Transverse colon (tissue), 3 donors: ENCODE results near the gene ZBTB46.

Experiments used
- CTCF ChIP-seq, 5 experiments: fragments of 200-600 bp in 3 of 5; fragments of 450-650 bp in 2 of 5; sonication (generic) in 3 of 5; IDR thresholded peaks; 1 replicate in 2 of 5; 2 replicates in 3 of 5; pipeline ENCODE4 v1.5.1; 2016 to 2017; ENCODE audit warnings: antibody characterized with exemption in 5 of 5, inconsistent platforms in 3 of 5, mild to moderate bottlenecking in 2 of 5, moderate library complexity in 1 of 5
- EP300 ChIP-seq: sonication (generic); formaldehyde crosslinking; IDR thresholded peaks from one replicate; pipeline ENCODE4 v1.6.1; 2017; ENCODE audit warnings: antibody characterized with exemption, low read depth
- POLR2A ChIP-seq: fragments of 450-650 bp; IDR thresholded peaks from one replicate; pipeline ENCODE4 v1.6.1; 2016; ENCODE audit warnings: antibody characterized with exemption, mild to moderate bottlenecking, moderate library complexity

GRCh38 chr20:63819224-63819921 is 11.7 kb downstream of the ZBTB46 start:
- TF ChIP-seq CTCF (IDR thresholded peaks at IDR 0.05): peak; percentile 30 to 45 (median 42)
- no peak for TF ChIP-seq EP300
- no peak for TF ChIP-seq POLR2A
